GM10248 (cell line): ENCODE data around the gene DOC2A.

Source experiments
- CTCF ChIA-PET: fragments of 300-600 bp; sonication (Branson Sonifier 250); formaldehyde crosslinking; extraction: SDS; loops from one replicate; lab custom pipeline; 2021; ENCODE audit warnings: antibody characterized with exemption; lab: Yijun Ruan, JAX
- POLR2A ChIA-PET: fragments of 350-650 bp; sonication (Branson Sonifier 250); formaldehyde crosslinking; extraction: SDS; loops from one replicate; lab custom pipeline; 2020; ENCODE audit warnings: antibody characterized with exemption; lab: Yijun Ruan, JAX
- DNase-seq: peaks from one replicate; pipeline ENCODE4 v3.0.0; 2012; ENCODE audit errors: extremely low spot score
- TF ChIP-seq, protein P1 (sequence below): IDR thresholded peaks from 2 replicates; pipeline ENCODE4 v1.5.1; 2012; ENCODE audit warnings: mild to moderate bottlenecking, low read depth; ENCODE audit errors: extremely low read depth, missing control alignments, control extremely low read depth

DOC2A gene

DNA sequence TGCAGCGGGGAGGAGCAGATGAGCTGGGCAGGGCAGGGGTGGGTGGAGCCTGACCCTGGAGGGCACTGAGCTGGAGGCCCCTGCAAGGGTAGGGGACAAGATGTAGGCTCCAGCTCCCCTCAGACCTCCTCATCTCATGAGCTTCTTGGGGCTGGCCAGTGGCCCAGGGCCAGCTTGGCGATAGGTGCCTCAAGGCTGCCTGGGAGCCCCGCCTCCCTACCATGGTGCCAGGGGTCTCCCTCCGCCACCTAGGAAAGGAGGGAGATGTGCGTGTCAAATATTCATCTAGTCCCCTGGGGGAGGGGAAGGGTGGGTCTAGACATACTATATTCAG lies 19.3 kb downstream of the DOC2A start:
- POLR2A ChIA-PET: interaction anchor here (0.5 to 1.3 kb wide), 2 partner anchors 18 to 31 kb away, joined by 4 to 8 read pairs; no protein-coding TSS in a partner anchor
- TF ChIP-seq, protein P1, sequence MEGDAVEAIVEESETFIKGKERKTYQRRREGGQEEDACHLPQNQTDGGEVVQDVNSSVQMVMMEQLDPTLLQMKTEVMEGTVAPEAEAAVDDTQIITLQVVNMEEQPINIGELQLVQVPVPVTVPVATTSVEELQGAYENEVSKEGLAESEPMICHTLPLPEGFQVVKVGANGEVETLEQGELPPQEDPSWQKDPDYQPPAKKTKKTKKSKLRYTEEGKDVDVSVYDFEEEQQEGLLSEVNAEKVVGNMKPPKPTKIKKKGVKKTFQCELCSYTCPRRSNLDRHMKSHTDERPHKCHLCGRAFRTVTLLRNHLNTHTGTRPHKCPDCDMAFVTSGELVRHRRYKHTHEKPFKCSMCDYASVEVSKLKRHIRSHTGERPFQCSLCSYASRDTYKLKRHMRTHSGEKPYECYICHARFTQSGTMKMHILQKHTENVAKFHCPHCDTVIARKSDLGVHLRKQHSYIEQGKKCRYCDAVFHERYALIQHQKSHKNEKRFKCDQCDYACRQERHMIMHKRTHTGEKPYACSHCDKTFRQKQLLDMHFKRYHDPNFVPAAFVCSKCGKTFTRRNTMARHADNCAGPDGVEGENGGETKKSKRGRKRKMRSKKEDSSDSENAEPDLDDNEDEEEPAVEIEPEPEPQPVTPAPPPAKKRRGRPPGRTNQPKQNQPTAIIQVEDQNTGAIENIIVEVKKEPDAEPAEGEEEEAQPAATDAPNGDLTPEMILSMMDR: no peak
- no peak for DNase-seq
- CTCF ChIA-PET: no interaction called here

DNA sequence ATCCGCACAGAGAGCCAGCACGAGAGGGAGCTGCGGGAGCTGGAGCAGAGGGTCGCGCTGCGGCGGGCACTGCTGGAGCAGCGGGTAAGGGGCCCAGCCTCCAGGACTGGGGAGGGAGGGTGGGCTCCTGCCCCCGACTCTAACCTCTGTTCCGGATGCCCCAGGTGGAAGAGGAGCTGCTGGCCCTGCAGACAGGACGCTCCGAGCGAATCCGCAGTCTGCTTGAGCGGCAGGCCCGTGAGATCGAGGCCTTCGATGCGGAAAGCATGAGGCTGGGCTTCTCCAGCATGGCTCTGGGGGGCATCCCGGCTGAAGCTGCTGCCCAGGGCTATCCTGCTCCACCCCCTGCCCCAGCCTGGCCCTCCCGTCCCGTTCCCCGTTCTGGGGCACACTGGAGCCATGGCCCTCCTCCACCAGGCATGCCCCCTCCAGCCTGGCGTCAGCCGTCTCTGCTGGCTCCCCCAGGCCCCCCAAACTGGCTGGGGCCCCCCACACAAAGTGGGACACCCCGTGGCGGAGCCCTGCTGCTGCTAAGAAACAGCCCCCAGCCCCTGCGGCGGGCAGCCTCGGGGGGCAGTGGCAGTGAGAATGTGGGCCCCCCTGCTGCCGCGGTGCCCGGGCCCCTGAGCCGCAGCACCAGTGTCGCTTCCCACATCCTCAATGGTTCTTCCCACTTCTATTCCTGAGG lies 19.8 kb downstream of the DOC2A start:
- no peak for DNase-seq
- ChIA-PET POLR2A (interaction anchor here (1.3 kb wide), 1 partner anchor 18 kb away, joined by 4 read pairs; no protein-coding TSS in a partner anchor), CTCF (no interaction called here)
- TF ChIP-seq, protein P1: no peak

DNA sequence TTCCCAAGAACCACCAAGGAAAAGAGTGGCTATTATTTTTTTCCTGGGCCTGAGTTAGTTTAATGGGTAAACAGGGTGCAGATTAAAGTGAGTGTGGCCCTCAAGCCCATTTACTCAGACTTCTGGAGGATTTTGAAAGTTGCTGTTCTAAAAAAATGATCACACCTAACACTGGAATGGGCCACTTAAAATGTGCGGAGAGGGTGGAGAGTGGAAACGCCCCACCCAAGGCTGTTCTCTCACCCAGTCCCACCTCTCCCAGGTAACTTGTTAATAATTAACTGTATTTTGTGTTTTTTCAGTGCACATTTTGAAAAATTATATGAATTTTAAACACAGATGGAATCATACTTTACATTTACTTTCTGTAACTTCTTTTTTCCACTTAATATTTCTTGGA lies 20.8 kb downstream of the DOC2A start:
- TF ChIP-seq, protein P1: no peak
- CTCF ChIA-PET: interaction anchor here (5.7 kb wide), 1 partner anchor 15 kb away, joined by 25 read pairs; the partner anchor contains the start of gene TAOK2
- POLR2A ChIA-PET: interaction anchor here (1.2 kb wide), 1 partner anchor 16 kb away, joined by 3 read pairs; the partner anchor contains the start of gene TAOK2
- no peak for DNase-seq

DNA sequence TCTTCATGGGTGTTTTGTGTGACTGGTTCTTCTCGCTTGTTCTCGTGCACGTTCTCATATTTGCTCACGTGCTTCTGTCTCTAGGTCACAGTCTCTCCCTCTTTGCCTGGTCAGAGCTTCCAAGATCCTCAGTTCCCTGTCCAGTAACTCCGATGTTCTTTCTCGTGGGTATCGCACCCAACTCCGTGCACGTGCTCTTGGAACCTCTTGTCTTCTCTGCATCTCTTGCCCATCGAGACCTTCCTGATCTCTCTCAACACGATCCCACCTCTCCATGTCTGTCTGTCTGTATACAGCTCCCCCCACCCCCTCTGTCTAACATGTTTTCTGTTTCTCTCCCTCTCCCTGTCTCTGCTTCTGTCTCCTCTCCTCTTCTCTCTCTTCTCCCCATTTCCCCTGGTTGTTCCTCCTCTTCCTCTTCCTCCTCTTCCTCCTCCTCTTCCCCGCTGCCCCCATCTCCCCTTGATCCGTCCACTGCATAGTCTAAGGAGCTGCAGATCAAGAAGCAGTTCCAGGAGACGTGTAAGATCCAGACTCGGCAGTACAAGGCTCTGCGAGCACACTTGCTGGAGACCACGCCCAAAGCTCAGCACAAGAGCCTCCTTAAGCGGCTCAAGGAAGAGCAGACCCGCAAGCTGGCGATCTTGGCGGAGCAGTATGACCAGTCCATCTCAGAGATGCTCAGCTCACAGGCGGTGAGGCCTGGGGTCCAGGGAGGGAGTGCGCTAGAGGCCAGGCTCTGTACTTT lies 21.5 kb downstream of the DOC2A start:
- DNase-seq: no peak
- POLR2A ChIA-PET: interaction anchor here (0.8 to 1.2 kb wide), 2 partner anchors 13 to 16 kb away, joined by 3 to 5 read pairs; partner anchors contain the start of gene TAOK2
- TF ChIP-seq, protein P1: no peak
- CTCF ChIA-PET: interaction anchor here (1.0 to 5.7 kb wide), 2 partner anchors 15 to 141 kb away, joined by 4 to 25 read pairs; partner anchors contain the start of gene TAOK2

DNA sequence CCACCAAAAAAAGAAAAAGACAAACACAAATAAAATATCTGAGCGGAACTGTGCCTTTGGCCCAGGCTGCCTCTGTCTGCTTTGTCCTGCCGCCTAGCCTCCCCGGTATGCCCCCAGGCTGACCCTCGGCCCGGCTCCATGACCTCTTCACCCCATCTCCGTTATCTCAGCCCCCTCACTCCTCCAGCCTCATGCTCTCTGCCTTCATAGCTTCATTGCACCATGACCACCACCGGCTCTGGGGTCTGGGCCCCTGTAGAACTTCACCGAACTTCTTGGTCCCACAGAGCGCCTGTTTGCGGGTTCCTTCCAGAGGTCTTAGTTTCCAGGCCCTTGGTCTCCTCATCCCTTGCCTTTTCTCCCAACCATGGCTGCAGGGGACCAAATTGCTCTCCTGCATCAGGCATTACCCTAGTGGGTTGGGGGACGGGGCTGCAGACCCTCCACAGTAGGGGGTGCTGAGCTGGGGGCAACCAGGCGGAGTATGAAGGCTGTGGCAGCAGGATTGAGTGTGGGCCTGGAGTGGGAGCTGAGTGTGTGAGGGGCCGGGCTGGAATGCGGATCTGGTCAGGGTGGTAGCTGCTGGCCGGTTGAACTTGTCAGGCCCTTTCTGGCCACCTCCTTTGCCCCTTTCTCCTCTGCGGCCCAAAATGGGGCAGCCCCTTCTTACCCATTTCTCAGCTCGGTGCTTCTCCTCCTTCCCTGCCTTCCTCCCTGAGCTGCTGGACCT lies 22.3 kb downstream of the DOC2A start:
- ChIA-PET CTCF (interaction anchor here (0.8 to 5.7 kb wide), 4 partner anchors 10 to 140 kb away, joined by 3 to 25 read pairs (median 4); partner anchors contain the start of gene TAOK2), POLR2A (interaction anchor here (0.8 to 1.2 kb wide), 2 partner anchors 12 to 15 kb away, joined by 3 to 5 read pairs; partner anchors contain the start of gene TAOK2)
- no peak for DNase-seq
- TF ChIP-seq, protein P1: no peak
